CD4-positive, CD25-positive, alpha-beta regulatory T cell (primary cell): Measurements from ENCODE around the gene BCL2A1. TPM values are rescaled to one million over a fixed set of nuclear protein-coding genes. Genes with fewer than 3 reads are reported as not detected.
"Not testable (repeated sequence)": the region's sequence is repeated elsewhere in the genome, so short reads cannot be mapped to it uniquely, and the experiment has no call there.

Experiments used
- ATAC-seq, 2 donors: fragments of 150-1000 bp; cut with Tn5 transposase; one replicate each; pipeline ENCODE4 v1.10.0; 2021; ENCODE audit warnings: low read depth in 2 of 2, moderate number of reproducible peaks in 2 of 2, moderate library complexity in 1 of 2
- DNase-seq, 3 donors: peaks; one replicate each; pipeline versions ENCODE4 v3.0.0 to v3.0.0-alpha.2; 2012 to 2022; ENCODE audit warnings: mixed read lengths in 1 of 3
- H3K27ac ChIP-seq: one replicate; pipeline ENCODE4 v1.7.0; 2013; ENCODE audit warnings: mild to moderate bottlenecking, low read length; ENCODE audit not compliant: insufficient read depth, poor library complexity, severe bottlenecking
- H3K27me3 ChIP-seq: one replicate; pipeline ENCODE4 v1.7.0; 2013; ENCODE audit warnings: low read length; ENCODE audit not compliant: control insufficient read depth, insufficient read depth
- H3K36me3 ChIP-seq: one replicate; pipeline ENCODE4 v1.7.0; 2013; ENCODE audit warnings: mild to moderate bottlenecking, low read length, moderate library complexity; ENCODE audit not compliant: control insufficient read depth, insufficient read depth
- H3K4me1 ChIP-seq: 2 replicates; pipeline ENCODE4 v1.7.0; 2013; ENCODE audit warnings: mild to moderate bottlenecking, low read length; ENCODE audit not compliant: insufficient read depth, control insufficient read depth, poor library complexity, severe bottlenecking
- H3K4me3 ChIP-seq: one replicate; pipeline ENCODE4 v1.7.0; 2013; ENCODE audit warnings: low read depth, mild to moderate bottlenecking, low read length, moderate library complexity
- H3K9me3 ChIP-seq, 2 experiments: 1 replicate in 1 of 2; 2 replicates in 1 of 2; pipeline ENCODE4 v1.7.0; 2013; ENCODE audit warnings: low read length in 2 of 2, mild to moderate bottlenecking in 1 of 2, moderate library complexity in 1 of 2; ENCODE audit not compliant: control insufficient read depth in 2 of 2
- H3K27ac Mint-ChIP-seq, 3 donors: one replicate each; pipeline ENCODE4 v1.8.0; 2020 to 2022; ENCODE audit warnings: mild to moderate bottlenecking in 3 of 3, mixed read lengths in 3 of 3, moderate library complexity in 2 of 3
- H3K27me3 Mint-ChIP-seq: one replicate; pipeline ENCODE4 v1.8.0; 2022; ENCODE audit warnings: mild to moderate bottlenecking, mixed read lengths
- H3K36me3 Mint-ChIP-seq: one replicate; pipeline ENCODE4 v1.8.0; 2020; ENCODE audit warnings: mixed read lengths
- H3K4me1 Mint-ChIP-seq, 4 donors: one replicate each; pipeline ENCODE4 v1.8.0; 2020 to 2022; ENCODE audit warnings: mixed read lengths in 4 of 4, mild to moderate bottlenecking in 1 of 4
- H3K4me3 Mint-ChIP-seq, 4 donors: one replicate each; pipeline ENCODE4 v1.8.0; 2020 to 2022; ENCODE audit warnings: mild to moderate bottlenecking in 4 of 4, mixed read lengths in 4 of 4, moderate library complexity in 3 of 4
- H3K9me3 Mint-ChIP-seq, 7 donors: one replicate each; pipeline ENCODE4 v1.8.0; 2020 to 2022; ENCODE audit warnings: mixed read lengths in 7 of 7, mild to moderate bottlenecking in 3 of 7, moderate library complexity in 2 of 7
- polyA plus RNA-seq, 4 donors: library from polyadenylated mRNA; unstranded; fragments of 300-500 nt; fragmentation: Illumina TruSeq; gene quantifications; one replicate each; pipeline ENCODE4 v1.2.3, GENCODE V29; 2021
- total RNA-seq: library from RNA; stranded (reverse); gene quantifications from one replicate; pipeline ENCODE4 v1.2.3, GENCODE V29; 2022

BCL2A1 gene
- 12.9 TPM for total RNA-seq
- polyA plus RNA-seq = 10 to 100 TPM; 12.3 to 25.4 (median 19.7) TPM

- Histone ChIP-seq H3K27ac (peak within 1 kb of the TSS; percentile 68), H3K27me3 (no peaks in the 10 kb centered on the region), H3K9me3 (no peaks in the 10 kb centered on the region), H3K4me1 (peaks cover 44% of the 10 kb centered on the region), H3K4me3 (peak within 1 kb of the TSS; percentile 87), H3K36me3 (no peaks in the 10 kb centered on the region)
- H3K9me3 Mint-ChIP-seq = peaks cover 0 to 2% (median 0%) of the 10 kb centered on the region in 7 donors
- DNase-seq (peak in 2 of 3 donors; percentile 64 to 79), ATAC-seq (peak; percentile 67 to 75)
- no peaks in the 10 kb centered on the region for H3K36me3 Mint-ChIP-seq
- no peaks in the 10 kb centered on the region for H3K27me3 Mint-ChIP-seq
- peak within 1 kb of the TSS; percentile 91 to 98 (median 94) for H3K27ac Mint-ChIP-seq
- H3K4me1 Mint-ChIP-seq = peaks cover 21 to 57% (median 39%) of the 10 kb centered on the region in 4 donors
- peak within 1 kb of the TSS; percentile 88 to 95 (median 90) for H3K4me3 Mint-ChIP-seq
These were observed at the start of gene BCL2A1 for GRCh38 chr15:79970624-79971434. BCL2A1 (minus strand) TSS chr15:79971196; CDS start chr15:79971119, 77 bp downstream.

- Histone ChIP-seq H3K4me3 (no peak overlapping the region), H3K4me1 (no peaks in the 10 kb centered on the region), H3K27me3 (peaks cover 4% of the 10 kb centered on the region), H3K36me3 (no peaks in the 10 kb centered on the region), H3K27ac (no peak overlapping the region), H3K9me3 (no peaks in the 10 kb centered on the region)
- ATAC-seq (no peak), DNase-seq (no peak)
- peaks cover 10% of the 10 kb centered on the region for H3K27me3 Mint-ChIP-seq
- H3K4me1 Mint-ChIP-seq = peaks cover 0 to 5% (median under 1%) of the 10 kb centered on the region in 4 donors
- H3K36me3 Mint-ChIP-seq = no peaks in the 10 kb centered on the region
- H3K4me3 Mint-ChIP-seq = no peak overlapping the region
- H3K27ac Mint-ChIP-seq = peak overlapping the region in 1 of 3 donors; percentile 30
- H3K9me3 Mint-ChIP-seq = peaks cover 0 to 4% (median 0%) of the 10 kb centered on the region in 7 donors
These were observed 49.7 kb upstream of the BCL2A1 start for GRCh38 chr15:80020731-80021130.

GRCh38 chr15:80020149-80020548 is 49.2 kb upstream of the BCL2A1 start:
- H3K36me3 Mint-ChIP-seq, H3K27ac ChIP-seq, H3K27me3 ChIP-seq, H3K9me3 ChIP-seq, H3K27me3 Mint-ChIP-seq, H3K9me3 Mint-ChIP-seq, H3K4me1 Mint-ChIP-seq, DNase-seq, ATAC-seq, H3K4me3 ChIP-seq, H3K4me3 Mint-ChIP-seq, H3K27ac Mint-ChIP-seq, H3K4me1 ChIP-seq, H3K36me3 ChIP-seq: not testable (repeated sequence)

- DNase-seq = no peak
- H3K27ac ChIP-seq = no peak overlapping the region
- no peaks in the 10 kb centered on the region for H3K36me3 Mint-ChIP-seq
- peaks cover 0 to 4% (median 0%) of the 10 kb centered on the region in 7 donors for H3K9me3 Mint-ChIP-seq
- no peak overlapping the region for H3K4me3 ChIP-seq
- H3K36me3 ChIP-seq = no peaks in the 10 kb centered on the region
- H3K4me1 ChIP-seq = no peaks in the 10 kb centered on the region
- H3K4me1 Mint-ChIP-seq = peaks cover 0 to 5% (median under 1%) of the 10 kb centered on the region in 4 donors
- H3K4me3 Mint-ChIP-seq = no peak overlapping the region
- H3K27me3 ChIP-seq = peaks cover 4% of the 10 kb centered on the region
- H3K27me3 Mint-ChIP-seq = peaks cover 10% of the 10 kb centered on the region
- no peak overlapping the region for H3K27ac Mint-ChIP-seq
- no peak for ATAC-seq
- no peaks in the 10 kb centered on the region for H3K9me3 ChIP-seq
These were observed 48.3 kb upstream of the BCL2A1 start for GRCh38 chr15:80019168-80019745.

GRCh38 chr15:80017139-80017538 is 46.1 kb upstream of the BCL2A1 start:
- H3K36me3 Mint-ChIP-seq, H3K27ac ChIP-seq, H3K27me3 ChIP-seq, H3K9me3 ChIP-seq, H3K4me1 ChIP-seq, H3K9me3 Mint-ChIP-seq, H3K4me1 Mint-ChIP-seq, H3K27ac Mint-ChIP-seq, DNase-seq, H3K4me3 Mint-ChIP-seq, ATAC-seq, H3K36me3 ChIP-seq, H3K4me3 ChIP-seq: not testable (repeated sequence)
- H3K27me3 Mint-ChIP-seq = peaks cover 10% of the 10 kb centered on the region

- not testable (repeated sequence) for H3K36me3 ChIP-seq, H3K9me3 ChIP-seq, H3K4me3 ChIP-seq, H3K27ac ChIP-seq, H3K4me1 ChIP-seq, H3K27me3 ChIP-seq, H3K4me3 Mint-ChIP-seq, H3K4me1 Mint-ChIP-seq, H3K36me3 Mint-ChIP-seq, ATAC-seq, H3K27ac Mint-ChIP-seq, DNase-seq, H3K9me3 Mint-ChIP-seq
- H3K27me3 Mint-ChIP-seq = peaks cover 11% of the 10 kb centered on the region
These were observed 45.5 kb upstream of the BCL2A1 start for GRCh38 chr15:80016506-80016905.

- Histone ChIP-seq H3K4me3 (no peak overlapping the region), H3K27ac (no peak overlapping the region), H3K27me3 (no peaks in the 10 kb centered on the region), H3K36me3 (no peaks in the 10 kb centered on the region), H3K9me3 (no peaks in the 10 kb centered on the region), H3K4me1 (no peaks in the 10 kb centered on the region)
- peaks cover 11% of the 10 kb centered on the region for H3K27me3 Mint-ChIP-seq
- ATAC-seq (no peak), DNase-seq (no peak)
- H3K36me3 Mint-ChIP-seq = no peaks in the 10 kb centered on the region
- H3K4me3 Mint-ChIP-seq = no peak overlapping the region
- H3K4me1 Mint-ChIP-seq = peaks cover 0 to 2% (median 0%) of the 10 kb centered on the region in 4 donors
- no peak overlapping the region for H3K27ac Mint-ChIP-seq
- H3K9me3 Mint-ChIP-seq = no peaks in the 10 kb centered on the region
These were observed 44.2 kb upstream of the BCL2A1 start for GRCh38 chr15:80015156-80015555.
